Measurements from ENCODE around the gene PABPN1L. TPM values are rescaled to one million over a fixed set of nuclear protein-coding genes. Genes with fewer than 3 reads are reported as not detected.
A peak's percentile ranks its signal among the peaks of the same experiment; 100 is the strongest.

Gene PABPN1L
- total RNA-seq, 1 experiment from 2014 or later = not detected

GRCh38 chr16:88850531-88851199 lies 15.8 kb downstream of the PABPN1L start:
- no peaks in the 10 kb centered on the region for H3K9me3 ChIP-seq (ENCODE audit: control insufficient read depth, low read depth, low read length)
- H2BK120ac ChIP-seq (ENCODE audit: low read depth, low read length, poor library complexity, severe bottlenecking) = no peak overlapping the region
- no peak for TF ChIP-seq CTCF (conservative IDR thresholded peaks at IDR 0.05)
- H2BK15ac ChIP-seq (ENCODE audit: low read depth, low read length) = no peak overlapping the region
- H3K79me2 ChIP-seq (ENCODE audit: insufficient read depth, low read length) = no peaks in the 10 kb centered on the region
- H4K20me1 ChIP-seq (ENCODE audit: control insufficient read depth, insufficient read depth, insufficient read length) = no peaks in the 10 kb centered on the region
- H3K27ac ChIP-seq (ENCODE audit: insufficient read length, low read depth, low read length) = no peak overlapping the region
- no peaks in the 10 kb centered on the region for H3K23me2 ChIP-seq (ENCODE audit: insufficient read length, low read depth, low read length, poor library complexity, severe bottlenecking)
- H3K27me3 ChIP-seq (ENCODE audit: insufficient read depth, low read length) = no peaks in the 10 kb centered on the region
- no peak overlapping the region for H3K23ac ChIP-seq (ENCODE audit: insufficient read length, low read depth, low read length)
- H4K8ac ChIP-seq (replicated peaks; ENCODE audit: insufficient read length, low read depth, low read length) = no peak overlapping the region
- no peak overlapping the region for H3K4ac ChIP-seq (ENCODE audit: low read depth, low read length)
- H2AFZ ChIP-seq (ENCODE audit: low read length) = no peak overlapping the region
- no peaks in the 10 kb centered on the region for H3K4me1 ChIP-seq (ENCODE audit: insufficient read depth, low read length)
- no peaks in the 10 kb centered on the region for H3K79me1 ChIP-seq (ENCODE audit: insufficient read depth, low read depth, low read length, poor library complexity, severe bottlenecking)
- peaks cover 8 to 19% (median 12%) of the 10 kb centered on the region in 3 experiments for H3K36me3 Mint-ChIP-seq (ENCODE audit: insufficient read depth in 1 of 3, low read depth in 3 of 3)
- H3K56ac ChIP-seq (ENCODE audit: insufficient read length, low read depth, low read length) = no peak overlapping the region
- H2BK5ac ChIP-seq (ENCODE audit: insufficient read length, low read length) = no peak overlapping the region
- no peak overlapping the region for H4K91ac ChIP-seq (ENCODE audit: insufficient read length, low read depth, low read length)
- H3K27me3 Mint-ChIP-seq (ENCODE audit: low read depth) = no peaks in the 10 kb centered on the region
- peaks cover 1 to 8% of the 10 kb centered on the region in 2 experiments; a peak in 3 of 4 replicates for H3K4me1 Mint-ChIP-seq
- H3T11ph ChIP-seq (ENCODE audit: low read length) = no peak overlapping the region
- H2BK20ac ChIP-seq (ENCODE audit: low read depth, low read length, poor library complexity, severe bottlenecking) = no peak overlapping the region
- DNase-seq = no peak
- H2BK12ac ChIP-seq (ENCODE audit: insufficient read length, low read depth, low read length) = no peak overlapping the region
- no peak overlapping the region for H3K9ac ChIP-seq (ENCODE audit: extremely low read depth, insufficient read length, low read length)
- peaks cover 0 to 6% of the 10 kb centered on the region in 2 experiments; a peak in 2 of 5 replicates for H3K9me3 Mint-ChIP-seq
- H3K14ac ChIP-seq (ENCODE audit: insufficient read depth, low read length) = no peak overlapping the region
- no peak overlapping the region for H4K5ac ChIP-seq (ENCODE audit: insufficient read length, low read depth, low read length)
- no peak overlapping the region for H3K4me2 ChIP-seq (ENCODE audit: insufficient read depth, insufficient read length, low read length)
- no CpG with 5 or more reads among the region's 33 CpGs for WGBS (ENCODE audit: extremely low coverage, insufficient read length, low lambda C conversion rate)
- no peak overlapping the region for H2AK5ac ChIP-seq (ENCODE audit: insufficient read length, low read length)
- H3K27ac Mint-ChIP-seq = peak overlapping the region in 1 of 3 experiments; percentile 27; a peak in 1 of 7 replicates
- H3K18ac ChIP-seq (ENCODE audit: insufficient read length, low read depth, low read length) = no peak overlapping the region
- H3K4me3 Mint-ChIP-seq = no peak overlapping the region
